ENCODE data around the gene SRRM4.

DNA sequence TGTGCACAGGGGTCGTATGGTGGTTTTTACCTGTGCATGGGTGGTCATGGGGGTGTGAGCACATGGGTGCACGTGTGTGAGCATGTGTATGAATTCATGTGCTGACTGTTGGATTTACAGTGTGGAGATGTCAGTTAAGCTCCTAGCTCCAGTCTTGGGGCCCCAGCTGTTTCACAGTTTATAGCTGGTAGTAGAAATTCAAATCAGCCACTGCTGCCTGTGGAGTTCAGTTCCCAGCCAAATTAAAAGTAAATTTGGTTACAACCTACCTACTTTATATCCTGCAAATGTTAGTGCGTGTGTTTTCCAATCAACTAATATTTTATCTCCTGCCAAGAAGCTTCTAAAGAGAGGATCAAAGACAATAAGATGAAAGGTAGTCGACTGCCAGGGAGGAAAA lies 141.4 kb downstream of the SRRM4 start:
- no peak for TF ChIP-seq EP300 (IDR thresholded peaks at IDR 0.05)
- no peak for TF ChIP-seq CTCF (IDR thresholded peaks at IDR 0.05)
